Neuronal stem cell (in vitro differentiated cells): Measurements from ENCODE around the gene OCA2.
A peak's percentile ranks its signal among the peaks of the same experiment; 100 is the strongest.

Experiments
- DNase-seq: peaks from one replicate; pipeline ENCODE4 v3.0.0-alpha.2; 2013; ENCODE audit warnings: low spot score
- H2AFZ ChIP-seq: one replicate; pipeline ENCODE4 v1.6.1; 2013; ENCODE audit warnings: mild to moderate bottlenecking, low read length, inconsistent platforms
- H2AK5ac ChIP-seq: 2 replicates; pipeline ENCODE4 v1.6.1; 2013; ENCODE audit warnings: low read depth, mild to moderate bottlenecking, inconsistent platforms, low read length, moderate library complexity, mixed read lengths
- H2BK120ac ChIP-seq: 2 replicates; pipeline ENCODE4 v1.6.1; 2013; ENCODE audit warnings: low read depth, mild to moderate bottlenecking, inconsistent platforms, low read length, moderate library complexity, mixed read lengths
- H2BK12ac ChIP-seq: one replicate; pipeline ENCODE4 v1.6.1; 2013; ENCODE audit warnings: low read length, inconsistent platforms
- H2BK15ac ChIP-seq: 2 replicates; pipeline ENCODE4 v1.6.1; 2013; ENCODE audit warnings: mild to moderate bottlenecking, low read length, inconsistent platforms, mixed read lengths
- H2BK5ac ChIP-seq: one replicate; pipeline ENCODE4 v1.6.1; 2013; ENCODE audit warnings: inconsistent platforms, mild to moderate bottlenecking, low read length, moderate library complexity
- H3K14ac ChIP-seq: one replicate; pipeline ENCODE4 v1.6.1; 2013; ENCODE audit warnings: low read length, inconsistent platforms
- H3K18ac ChIP-seq: 2 replicates; pipeline ENCODE4 v1.6.1; 2013; ENCODE audit warnings: low read length, inconsistent platforms
- H3K23ac ChIP-seq: 2 replicates; pipeline ENCODE4 v1.6.1; 2013; ENCODE audit warnings: low read depth, mild to moderate bottlenecking, mixed read lengths, low read length, inconsistent platforms; ENCODE audit not compliant: poor library complexity
- H3K27ac ChIP-seq: replicated peaks from 3 replicates; pipeline ENCODE4 v1.5.1; 2013; ENCODE audit warnings: low read length, inconsistent platforms
- H3K27me3 ChIP-seq, 3 experiments: 2 replicates each; pipeline ENCODE4 v1.6.1; 2013; ENCODE audit warnings: low read length in 3 of 3, mild to moderate bottlenecking in 2 of 3, inconsistent platforms in 1 of 3, low read depth in 1 of 3, mixed read lengths in 1 of 3, moderate library complexity in 1 of 3; ENCODE audit not compliant: control insufficient read depth in 3 of 3, insufficient read depth in 3 of 3
- H3K36me3 ChIP-seq, 2 donors: replicated peaks in 1 of 2; 2 replicates each; pipeline ENCODE4 v1.6.1; 2013; ENCODE audit warnings: low read length in 2 of 2; ENCODE audit not compliant: control insufficient read depth in 2 of 2, insufficient read depth in 2 of 2
- H3K4ac ChIP-seq: 2 replicates; pipeline ENCODE4 v1.6.1; 2013; ENCODE audit warnings: inconsistent platforms, mild to moderate bottlenecking, low read length, moderate library complexity
- H3K4me1 ChIP-seq, 2 donors: 1 replicate in 1 of 2; 2 replicates in 1 of 2; pipeline ENCODE4 v1.6.1; 2013; ENCODE audit warnings: low read length in 2 of 2, low read depth in 1 of 2; ENCODE audit not compliant: control insufficient read depth in 2 of 2, insufficient read depth in 1 of 2
- H3K4me2 ChIP-seq: one replicate; pipeline ENCODE4 v1.6.1; 2013; ENCODE audit warnings: mild to moderate bottlenecking, low read length, inconsistent platforms; ENCODE audit not compliant: insufficient read depth, poor library complexity, severe bottlenecking
- H3K4me3 ChIP-seq, 2 donors: 2 replicates each; pipeline ENCODE4 v1.5.1; 2013; ENCODE audit warnings: low read length in 2 of 2, mild to moderate bottlenecking in 2 of 2, inconsistent platforms in 1 of 2, moderate library complexity in 1 of 2
- H3K79me1 ChIP-seq: one replicate; pipeline ENCODE4 v1.6.1; 2013; ENCODE audit warnings: low read depth, mild to moderate bottlenecking, inconsistent platforms, low read length, moderate library complexity
- H3K9ac ChIP-seq: one replicate; pipeline ENCODE4 v1.6.1; 2013; ENCODE audit warnings: mild to moderate bottlenecking, low read depth, low read length, inconsistent platforms; ENCODE audit not compliant: poor library complexity
- H3K9me3 ChIP-seq, 2 donors: replicated peaks in 1 of 2; 2 replicates each; pipeline versions ENCODE3 to v1.6.1; 2013; ENCODE audit warnings: low read length in 2 of 2, mild to moderate bottlenecking in 2 of 2, inconsistent platforms in 1 of 2, low read depth in 1 of 2, mixed read lengths in 1 of 2, moderate library complexity in 1 of 2; ENCODE audit not compliant: control insufficient read depth in 2 of 2, insufficient read depth in 1 of 2
- H4K8ac ChIP-seq: one replicate; pipeline ENCODE4 v1.6.1; 2013; ENCODE audit warnings: low read depth, mild to moderate bottlenecking, inconsistent platforms, low read length, moderate library complexity
- H4K91ac ChIP-seq: one replicate; pipeline ENCODE4 v1.6.1; 2013; ENCODE audit warnings: low read length, low read depth, mild to moderate bottlenecking, inconsistent platforms; ENCODE audit not compliant: poor library complexity
- WGBS, 2 donors: extraction: QIAGEN DNeasy Blood & Tissue Kit; methylation state at CpG; one replicate each; pipeline ENCODE4 v1.1.7; 2013; ENCODE audit warnings: missing lambda C conversion rate in 2 of 2, mixed read lengths in 1 of 2; ENCODE audit not compliant: insufficient read length in 2 of 2, insufficient replicate concordance in 1 of 2; ENCODE audit errors: extremely low coverage in 2 of 2; 5-methylcytosine and 5-hydroxymethylcytosine counted together

Gene OCA2

DNA sequence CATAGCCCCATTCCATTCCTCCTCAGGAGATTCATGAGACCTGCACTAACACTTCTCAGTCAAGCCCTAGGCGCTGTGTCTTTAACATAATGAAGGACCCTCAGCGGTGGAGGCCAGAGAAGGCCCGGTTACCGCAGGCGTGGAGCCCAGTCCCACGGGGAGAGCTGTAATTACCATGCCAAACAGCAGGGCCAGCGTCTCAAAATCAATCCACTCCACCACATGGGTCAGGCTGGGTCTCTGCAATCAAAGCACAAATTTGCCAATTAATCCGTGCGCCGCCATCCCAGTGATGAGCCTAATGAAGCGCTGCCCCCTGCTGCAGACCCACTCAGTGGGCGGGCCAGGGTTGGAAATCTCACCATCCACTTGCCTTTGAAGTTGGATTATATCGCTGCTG, 109.7 kb downstream of the OCA2 start:
- Histone ChIP-seq H2BK5ac (no peak overlapping the region), H2BK12ac (no peak overlapping the region), H2BK15ac (no peak overlapping the region), H3K23ac (no peak overlapping the region), H3K4me2 (no peak overlapping the region), H3K36me3 (no peaks in the 10 kb centered on the region), H3K18ac (no peak overlapping the region), H3K27me3 (no peaks in the 10 kb centered on the region), H4K91ac (no peak overlapping the region), H3K4me3 (no peak overlapping the region), H3K14ac (peak overlapping the region; percentile 4), H3K27ac (no peak overlapping the region), H2AFZ (no peak overlapping the region), H3K9ac (no peak overlapping the region), H3K4ac (no peak overlapping the region), H4K8ac (no peak overlapping the region), H3K4me1 (no peaks in the 10 kb centered on the region), H2AK5ac (no peak overlapping the region), H2BK120ac (no peak overlapping the region), H3K79me1 (no peaks in the 10 kb centered on the region), H3K9me3 (no peaks in the 10 kb centered on the region)
- WGBS, 2 donors = no CpG with 5 or more reads among the region's 13 CpGs
- no peak for DNase-seq

DNA sequence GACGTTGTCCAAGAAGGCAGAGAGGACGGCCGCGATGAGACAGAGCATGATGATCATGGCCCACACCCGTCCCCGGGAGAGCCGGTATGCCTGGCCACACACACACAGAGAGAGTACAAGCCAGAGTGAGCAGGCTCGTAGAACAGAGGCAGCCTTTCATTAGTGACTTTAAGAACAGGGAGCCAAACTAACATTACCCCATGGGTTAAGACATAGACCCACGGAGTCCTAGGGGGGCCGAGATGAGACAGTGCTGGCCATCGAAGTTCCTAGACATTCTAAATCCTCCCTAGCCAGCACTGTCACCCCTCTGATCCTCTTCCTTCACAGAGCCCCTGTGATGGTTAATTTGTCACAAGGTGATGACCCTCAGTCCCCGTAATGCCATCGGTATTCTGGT, 114.0 kb downstream of the OCA2 start:
- peaks cover 0 to 3% of the 10 kb centered on the region in 2 donors for H3K9me3 ChIP-seq
- no peak overlapping the region for H4K8ac ChIP-seq
- H3K14ac ChIP-seq = no peak overlapping the region
- no peak overlapping the region for H3K18ac ChIP-seq
- no peak overlapping the region for H3K9ac ChIP-seq
- H2AFZ ChIP-seq = no peak overlapping the region
- no peaks in the 10 kb centered on the region for H3K36me3 ChIP-seq
- no peak overlapping the region for H2AK5ac ChIP-seq
- DNase-seq = no peak
- no peaks in the 10 kb centered on the region for H3K27me3 ChIP-seq
- H3K27ac ChIP-seq = no peak overlapping the region
- H3K79me1 ChIP-seq = no peaks in the 10 kb centered on the region
- no peak overlapping the region for H3K4me3 ChIP-seq
- H3K4ac ChIP-seq = no peak overlapping the region
- H2BK5ac ChIP-seq = no peak overlapping the region
- no CpG with 5 or more reads among the region's 13 CpGs for WGBS, 2 donors
- H2BK120ac ChIP-seq = no peak overlapping the region
- no peak overlapping the region for H3K4me2 ChIP-seq
- no peak overlapping the region for H2BK15ac ChIP-seq
- H4K91ac ChIP-seq = no peak overlapping the region
- no peak overlapping the region for H3K23ac ChIP-seq
- peaks cover 0 to 5% of the 10 kb centered on the region in 2 donors for H3K4me1 ChIP-seq
- H2BK12ac ChIP-seq = no peak overlapping the region

DNA sequence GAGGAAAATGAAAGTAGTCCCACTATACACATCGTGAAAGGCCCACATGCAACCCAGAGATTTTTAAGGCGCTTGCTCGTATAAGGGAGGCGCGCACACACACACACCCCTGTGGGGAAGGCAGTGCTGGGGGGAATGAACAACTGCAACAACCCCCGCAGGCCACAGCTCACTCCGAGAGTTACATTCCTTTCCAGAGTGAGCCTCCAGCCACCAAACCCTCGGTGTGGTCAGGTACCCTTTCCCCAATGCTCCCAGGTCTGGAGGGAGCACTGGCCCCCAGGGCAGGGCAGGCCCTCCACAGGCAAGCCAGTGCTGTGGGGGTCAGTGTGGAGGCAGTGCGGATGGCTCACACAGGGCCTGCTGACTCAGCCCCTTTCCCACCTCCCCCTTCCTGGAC, 115.6 kb downstream of the OCA2 start:
- H2AK5ac ChIP-seq = no peak overlapping the region
- peaks cover 0 to 3% of the 10 kb centered on the region in 2 donors for H3K9me3 ChIP-seq
- H3K4me1 ChIP-seq = peaks cover 0 to 5% of the 10 kb centered on the region in 2 donors
- no peaks in the 10 kb centered on the region for H3K36me3 ChIP-seq
- H2AFZ ChIP-seq = no peak overlapping the region
- H3K4ac ChIP-seq = no peak overlapping the region
- no peak overlapping the region for H3K27ac ChIP-seq
- H2BK12ac ChIP-seq = no peak overlapping the region
- H3K79me1 ChIP-seq = no peaks in the 10 kb centered on the region
- H2BK120ac ChIP-seq = no peak overlapping the region
- H2BK15ac ChIP-seq = no peak overlapping the region
- H3K4me2 ChIP-seq = no peak overlapping the region
- no peak overlapping the region for H3K4me3 ChIP-seq
- H3K23ac ChIP-seq = no peak overlapping the region
- no peak overlapping the region for H3K9ac ChIP-seq
- DNase-seq = no peak
- H2BK5ac ChIP-seq = no peak overlapping the region
- H3K27me3 ChIP-seq = no peaks in the 10 kb centered on the region
- H3K18ac ChIP-seq = no peak overlapping the region
- H4K91ac ChIP-seq = no peak overlapping the region
- no peak overlapping the region for H3K14ac ChIP-seq
- WGBS, 2 donors = no CpG with 5 or more reads among the region's 9 CpGs
- no peak overlapping the region for H4K8ac ChIP-seq

DNA sequence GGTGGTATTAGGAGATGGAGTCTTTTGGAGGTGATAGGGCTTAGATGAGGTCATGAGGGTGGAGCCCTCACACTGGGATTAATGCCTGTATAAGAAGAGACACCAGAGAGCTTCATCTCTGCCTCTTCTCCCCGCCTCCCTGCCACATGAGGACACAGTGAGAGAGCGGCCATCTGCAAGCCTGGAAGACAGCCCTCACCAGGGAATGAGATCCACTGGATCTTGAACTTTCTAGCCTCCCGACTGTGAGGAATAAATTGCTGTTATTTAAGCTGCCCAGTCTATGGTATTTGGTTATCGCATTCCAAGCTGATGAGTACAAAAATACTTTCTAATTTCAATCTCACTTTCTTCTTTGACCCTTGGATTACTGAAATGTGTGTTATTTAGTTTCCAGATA, 121.4 kb downstream of the OCA2 start:
- Histone ChIP-seq H3K27ac (no peak overlapping the region), H4K91ac (no peak overlapping the region), H3K9me3 (peaks cover 0 to 3% of the 10 kb centered on the region in 2 donors), H3K18ac (no peak overlapping the region), H3K14ac (no peak overlapping the region), H3K4me3 (no peak overlapping the region), H2BK120ac (no peak overlapping the region), H2AK5ac (no peak overlapping the region), H3K4me1 (peaks cover 0 to 7% of the 10 kb centered on the region in 2 donors), H3K79me1 (no peaks in the 10 kb centered on the region), H3K27me3 (no peaks in the 10 kb centered on the region), H2BK12ac (no peak overlapping the region), H3K4ac (no peak overlapping the region), H3K36me3 (no peaks in the 10 kb centered on the region), H3K9ac (no peak overlapping the region), H2AFZ (no peak overlapping the region), H3K4me2 (no peak overlapping the region), H4K8ac (no peak overlapping the region), H2BK5ac (no peak overlapping the region), H2BK15ac (no peak overlapping the region), H3K23ac (no peak overlapping the region)
- no CpG with 5 or more reads among the region's 4 CpGs for WGBS, 2 donors
- no peak for DNase-seq
